Fibroblast of skin of left quadriceps (primary cell): ENCODE measurements around the gene SMG6.
"Not testable (repeated sequence)": the region's sequence is repeated elsewhere in the genome, so short reads cannot be mapped to it uniquely, and the experiment has no call there.

Experiments used
- DNase-seq, 2 experiments: peaks; one replicate each; pipeline ENCODE4 v3.0.0-alpha.2; 2013; ENCODE audit warnings: low read depth in 2 of 2

SMG6 gene

GRCh38 chr17:2178798-2179501 is 124.6 kb downstream of the SMG6 start:
- no peak for DNase-seq

- no peak for DNase-seq
These were observed 126.3 kb downstream of the SMG6 start for GRCh38 chr17:2177235-2177811.

GRCh38 chr17:2176499-2177169 is 127.0 kb downstream of the SMG6 start:
- no peak for DNase-seq

GRCh38 chr17:2175294-2175628 is 128.3 kb downstream of the SMG6 start:
- DNase-seq: no peak

GRCh38 chr17:2174468-2175293 is 128.9 kb downstream of the SMG6 start:
- DNase-seq: peak; percentile 80 to 83

- no peak for DNase-seq
These were observed 129.6 kb downstream of the SMG6 start for GRCh38 chr17:2174014-2174413.

GRCh38 chr17:2172999-2173398 is 130.6 kb downstream of the SMG6 start:
- DNase-seq: no peak

GRCh38 chr17:2172077-2172851 is 131.3 kb downstream of the SMG6 start:
- DNase-seq: peak; percentile 97 to 98

GRCh38 chr17:2171702-2172076 is 131.9 kb downstream of the SMG6 start:
- no peak for DNase-seq

- no peak for DNase-seq
These were observed 133.6 kb downstream of the SMG6 start for GRCh38 chr17:2170023-2170422.

- not testable (repeated sequence) for DNase-seq
These were observed 137.9 kb downstream of the SMG6 start for GRCh38 chr17:2165723-2166122.

- no peak for DNase-seq
These were observed 145.2 kb downstream of the SMG6 start for GRCh38 chr17:2158396-2158780.

GRCh38 chr17:2157675-2158395 is 145.8 kb downstream of the SMG6 start:
- DNase-seq: peak; percentile 93 to 94

- DNase-seq: peak; percentile 67 to 71
These were observed 146.5 kb downstream of the SMG6 start for GRCh38 chr17:2157081-2157480.

- DNase-seq: no peak
These were observed 146.9 kb downstream of the SMG6 start for GRCh38 chr17:2156666-2157065.

GRCh38 chr17:2155573-2155972 is 148.0 kb downstream of the SMG6 start:
- DNase-seq: no peak

GRCh38 chr17:2151358-2152033 is 152.1 kb downstream of the SMG6 start:
- no peak for DNase-seq

- no peak for DNase-seq
These were observed 152.8 kb downstream of the SMG6 start for GRCh38 chr17:2150806-2151205.

GRCh38 chr17:2149934-2150333 is 153.7 kb downstream of the SMG6 start:
- DNase-seq: no peak

GRCh38 chr17:2146132-2146871 is 157.3 kb downstream of the SMG6 start:
- DNase-seq: no peak
